Activated CD4-positive, alpha-beta T cell treated with anti-CD3 and anti-CD28 coated beads, Interleukin-2, amount 10 ng/mL, durations not matched to agents 24 days and 14 days (primary cell): ENCODE results near the gene PCSK2. TPM values are rescaled to one million over a fixed set of nuclear protein-coding genes. Genes with fewer than 3 reads are reported as not detected.

Experiments used
- DNase-seq: peaks from one replicate; pipeline ENCODE4 v3.0.0; 2022
- H3K27ac Mint-ChIP-seq: one replicate; pipeline ENCODE4 v1.8.0; 2022; ENCODE audit warnings: mild to moderate bottlenecking, mixed read lengths
- H3K27me3 Mint-ChIP-seq: one replicate; pipeline ENCODE4 v1.8.0; 2022; ENCODE audit warnings: mixed read lengths
- H3K36me3 Mint-ChIP-seq: one replicate; pipeline ENCODE4 v1.8.0; 2022; ENCODE audit warnings: low read depth, mild to moderate bottlenecking, mixed read lengths
- H3K4me1 Mint-ChIP-seq: one replicate; pipeline ENCODE4 v1.8.0; 2021; ENCODE audit warnings: mixed read lengths
- H3K4me3 Mint-ChIP-seq: one replicate; pipeline ENCODE4 v1.8.0; 2022; ENCODE audit warnings: mild to moderate bottlenecking, moderate library complexity, mixed read lengths
- H3K9me3 Mint-ChIP-seq: one replicate; pipeline ENCODE4 v1.8.0; 2021; ENCODE audit warnings: mixed read lengths
- intact Hi-C: fragments of 100-400 bp; cut with micrococcal nuclease; formaldehyde crosslinking; loops from one replicate; pipeline ENCODE4 v1.15.1; 2023
- total RNA-seq: library from RNA; stranded (reverse); gene quantifications from 2 replicates; pipeline ENCODE4 v1.2.3, GENCODE V29; 2022

The PCSK2 gene
- total RNA-seq, 1 donor from 2014 or later = not detected

DNA sequence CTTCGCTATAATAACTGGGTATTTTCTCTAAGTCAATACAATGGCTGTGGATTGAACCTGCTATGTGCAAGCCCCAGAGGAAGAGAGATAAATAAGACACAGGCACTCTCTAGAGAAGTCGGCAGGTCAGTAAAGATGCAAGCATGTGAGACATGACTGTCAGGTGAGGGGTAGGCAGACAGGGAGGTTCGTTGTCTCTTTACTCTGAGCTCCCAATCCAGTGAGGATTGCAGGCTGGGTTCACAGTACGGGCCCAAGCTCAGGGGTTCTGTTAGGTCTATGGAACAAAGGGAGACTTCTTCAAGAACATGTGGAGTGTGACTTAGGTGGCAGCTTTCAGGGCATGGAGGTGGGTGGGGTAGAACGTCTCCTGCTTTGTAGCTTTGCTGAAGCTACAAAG lies 147.2 kb downstream of the PCSK2 start:
- Mint-ChIP-seq H3K4me1 (no peaks in the 10 kb centered on the region), H3K4me3 (no peak overlapping the region), H3K9me3 (no peaks in the 10 kb centered on the region), H3K36me3 (no peaks in the 10 kb centered on the region), H3K27me3 (no peaks in the 10 kb centered on the region), H3K27ac (no peak overlapping the region)
- intact Hi-C loops = loop anchor here (10.0 kb wide), 1 partner anchor 59 kb away; no protein-coding TSS in a partner anchor
- DNase-seq = no peak

DNA sequence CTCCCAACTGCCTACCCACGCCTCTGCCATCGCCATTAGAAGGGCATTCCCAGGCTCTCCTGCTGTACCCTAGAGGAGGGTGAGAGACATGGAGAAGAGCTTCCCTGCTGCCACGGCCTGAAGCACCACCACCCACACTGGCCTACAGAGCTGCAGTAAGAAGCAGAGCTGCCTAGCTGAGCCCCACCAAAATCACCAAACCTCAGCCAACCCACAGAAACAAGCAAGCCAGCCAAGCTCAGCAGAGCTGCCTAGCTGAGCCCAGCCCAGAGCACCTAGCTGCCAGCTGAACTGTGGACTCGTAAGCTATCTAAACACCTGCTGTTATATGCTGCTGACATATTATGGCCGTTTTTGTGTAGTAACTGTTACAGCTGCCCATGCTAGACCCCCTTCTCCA lies 149.2 kb downstream of the PCSK2 start:
- intact Hi-C loops = loop anchor here (10.0 kb wide), 1 partner anchor 61 kb away; no protein-coding TSS in a partner anchor
- no peaks in the 10 kb centered on the region for H3K4me1 Mint-ChIP-seq
- no peak for DNase-seq
- no peaks in the 10 kb centered on the region for H3K27me3 Mint-ChIP-seq
- no peaks in the 10 kb centered on the region for H3K9me3 Mint-ChIP-seq
- no peaks in the 10 kb centered on the region for H3K36me3 Mint-ChIP-seq
- no peak overlapping the region for H3K4me3 Mint-ChIP-seq
- H3K27ac Mint-ChIP-seq = no peak overlapping the region

DNA sequence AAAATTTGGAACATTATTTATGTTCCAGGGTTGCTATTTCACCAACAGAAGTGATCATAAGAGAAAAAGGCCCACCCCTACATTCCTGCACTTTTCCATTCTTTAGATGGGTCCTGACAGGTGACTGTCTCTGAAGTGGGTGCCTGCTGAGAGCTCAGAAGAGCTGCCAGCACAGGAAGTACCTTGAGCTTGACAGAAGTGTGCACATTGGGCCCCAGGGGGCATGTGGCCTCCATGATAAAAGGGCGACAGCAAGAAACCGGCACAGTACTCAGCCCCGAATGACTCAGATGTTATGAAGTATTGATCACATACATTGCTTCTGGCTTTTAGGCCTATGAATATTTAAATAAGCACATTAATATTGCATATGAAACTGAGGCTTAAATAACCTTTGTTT lies 150.4 kb downstream of the PCSK2 start:
- Mint-ChIP-seq H3K4me3 (no peak overlapping the region), H3K36me3 (no peaks in the 10 kb centered on the region), H3K9me3 (no peaks in the 10 kb centered on the region), H3K27ac (no peak overlapping the region), H3K27me3 (no peaks in the 10 kb centered on the region), H3K4me1 (no peaks in the 10 kb centered on the region)
- intact Hi-C loops = loop anchor here (10.0 kb wide), 1 partner anchor 62 kb away; no protein-coding TSS in a partner anchor
- DNase-seq = no peak

DNA sequence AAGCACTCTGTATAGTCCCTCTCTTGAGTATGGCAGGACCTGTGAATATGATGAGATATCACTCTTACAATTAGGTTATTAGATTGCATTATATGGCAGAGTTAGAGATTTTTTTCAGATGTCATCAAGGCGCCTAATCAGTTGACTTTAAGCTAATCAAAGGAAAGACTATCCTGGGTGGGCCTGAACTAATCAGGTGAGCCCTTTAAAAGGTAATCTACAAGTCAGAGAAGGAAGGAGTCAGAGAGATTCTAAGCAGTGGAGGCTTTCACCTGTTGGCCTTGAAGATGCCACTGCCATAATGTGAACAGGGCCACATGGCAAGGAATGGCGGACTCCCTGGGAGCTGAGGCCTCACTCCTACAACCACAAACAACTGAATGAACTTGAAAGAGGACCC lies 152.8 kb downstream of the PCSK2 start:
- H3K4me3 Mint-ChIP-seq = no peak overlapping the region
- no peaks in the 10 kb centered on the region for H3K27me3 Mint-ChIP-seq

DNA sequence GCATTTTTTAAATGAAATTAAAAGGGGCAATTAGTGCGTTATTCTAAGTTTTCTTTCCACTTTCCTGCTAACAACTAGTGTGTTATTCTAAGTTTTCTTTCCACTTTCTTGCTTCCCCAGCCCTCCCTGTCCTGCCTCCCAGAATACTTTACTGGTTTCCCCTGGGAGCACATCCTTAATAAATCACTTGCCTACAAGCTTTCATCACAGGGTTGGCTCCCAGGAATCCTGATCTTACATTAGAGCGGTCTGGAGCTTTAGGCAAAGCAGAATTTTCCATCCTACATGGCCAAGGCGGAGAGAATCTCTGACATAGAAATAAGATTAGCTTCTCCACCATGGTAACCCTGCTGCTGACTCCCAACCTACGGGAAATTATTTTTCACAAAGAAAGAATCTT lies 154.0 kb downstream of the PCSK2 start:
- intact Hi-C loops = no loop called here
- no peak overlapping the region for H3K4me3 Mint-ChIP-seq
- no peak overlapping the region for H3K27ac Mint-ChIP-seq
- H3K4me1 Mint-ChIP-seq = no peaks in the 10 kb centered on the region
- DNase-seq = no peak
- H3K9me3 Mint-ChIP-seq = no peaks in the 10 kb centered on the region
- H3K27me3 Mint-ChIP-seq = peaks cover 6% of the 10 kb centered on the region
- no peaks in the 10 kb centered on the region for H3K36me3 Mint-ChIP-seq

More for the DNA sequence above, 152.8 kb downstream of the PCSK2 start:
- no peaks in the 10 kb centered on the region for H3K4me1 Mint-ChIP-seq
- H3K27ac Mint-ChIP-seq = no peak overlapping the region
- H3K9me3 Mint-ChIP-seq = no peaks in the 10 kb centered on the region
- H3K36me3 Mint-ChIP-seq = no peaks in the 10 kb centered on the region
- intact Hi-C loops = loop anchor here (10.0 kb wide), 1 partner anchor 65 kb away; no protein-coding TSS in a partner anchor
- no peak for DNase-seq

DNA sequence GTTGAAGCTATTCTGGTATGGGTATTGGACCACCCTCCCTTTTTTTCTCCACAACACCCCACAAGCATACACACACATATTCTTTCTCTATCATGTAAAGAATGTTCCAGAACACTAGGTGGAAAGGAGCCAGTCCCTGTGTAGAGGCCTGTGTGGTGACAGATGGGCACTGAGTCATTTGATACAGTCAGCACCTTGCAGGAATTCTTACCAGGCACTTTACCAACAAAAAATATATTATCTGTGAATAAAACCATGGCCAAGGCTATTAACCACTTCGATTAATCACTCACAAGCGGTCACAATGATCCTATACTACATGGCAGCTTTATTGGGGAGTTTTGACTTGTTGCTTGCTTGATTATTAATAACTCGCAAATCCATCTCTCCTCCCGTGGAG lies 154.9 kb downstream of the PCSK2 start:
- H3K4me1 Mint-ChIP-seq = no peaks in the 10 kb centered on the region
- H3K36me3 Mint-ChIP-seq = no peaks in the 10 kb centered on the region
- no peak for DNase-seq
- H3K27ac Mint-ChIP-seq = no peak overlapping the region
- H3K27me3 Mint-ChIP-seq = peaks cover 9% of the 10 kb centered on the region
- H3K4me3 Mint-ChIP-seq = no peak overlapping the region
- no peaks in the 10 kb centered on the region for H3K9me3 Mint-ChIP-seq
- intact Hi-C loops = no loop called here

DNA sequence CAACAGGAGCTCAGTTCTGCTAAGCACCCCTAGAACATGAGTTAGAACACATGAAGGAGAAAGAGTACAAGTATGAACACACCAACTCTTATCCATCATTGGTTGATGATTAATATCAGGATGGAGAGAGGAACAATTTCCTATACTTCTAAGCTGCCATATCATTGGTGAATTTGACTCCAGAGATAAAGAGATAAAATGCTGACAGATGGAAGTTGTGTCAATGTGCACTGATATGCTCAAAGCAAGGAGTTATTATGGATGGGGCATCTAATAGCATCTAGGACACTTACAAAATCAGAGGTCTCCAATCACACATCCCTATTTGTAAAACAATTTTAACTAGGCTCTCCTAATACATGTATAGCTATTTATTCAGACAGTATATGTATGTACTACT lies 159.0 kb downstream of the PCSK2 start:
- peaks cover 10% of the 10 kb centered on the region for H3K27me3 Mint-ChIP-seq
- no peak for DNase-seq
- no peaks in the 10 kb centered on the region for H3K4me1 Mint-ChIP-seq
- no peaks in the 10 kb centered on the region for H3K9me3 Mint-ChIP-seq
- intact Hi-C loops = no loop called here
- H3K36me3 Mint-ChIP-seq = no peaks in the 10 kb centered on the region
- no peak overlapping the region for H3K4me3 Mint-ChIP-seq
- H3K27ac Mint-ChIP-seq = no peak overlapping the region

DNA sequence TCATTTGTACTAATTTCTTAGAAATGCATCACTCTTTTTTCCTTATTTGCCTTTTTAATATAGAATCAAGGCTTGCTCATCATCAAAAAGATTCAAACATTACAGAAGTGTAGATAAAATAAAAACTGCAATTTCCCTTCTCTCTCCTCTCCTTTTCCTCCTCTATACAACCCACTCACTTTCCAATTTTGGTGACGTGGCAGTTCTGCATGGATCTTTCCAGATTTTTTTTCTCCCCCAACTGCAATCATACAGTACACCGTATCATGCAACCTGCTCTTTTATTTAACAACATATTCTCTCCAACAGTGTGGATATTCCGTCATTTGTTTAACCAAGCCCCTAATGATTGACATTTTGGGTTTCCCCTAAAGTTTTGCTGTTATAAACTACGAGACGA lies 163.8 kb downstream of the PCSK2 start:
- Mint-ChIP-seq H3K9me3 (no peaks in the 10 kb centered on the region), H3K36me3 (no peaks in the 10 kb centered on the region), H3K27ac (no peak overlapping the region), H3K4me3 (no peak overlapping the region), H3K4me1 (no peaks in the 10 kb centered on the region), H3K27me3 (peaks cover 8% of the 10 kb centered on the region)
- no peak for DNase-seq
- intact Hi-C loops = no loop called here

DNA sequence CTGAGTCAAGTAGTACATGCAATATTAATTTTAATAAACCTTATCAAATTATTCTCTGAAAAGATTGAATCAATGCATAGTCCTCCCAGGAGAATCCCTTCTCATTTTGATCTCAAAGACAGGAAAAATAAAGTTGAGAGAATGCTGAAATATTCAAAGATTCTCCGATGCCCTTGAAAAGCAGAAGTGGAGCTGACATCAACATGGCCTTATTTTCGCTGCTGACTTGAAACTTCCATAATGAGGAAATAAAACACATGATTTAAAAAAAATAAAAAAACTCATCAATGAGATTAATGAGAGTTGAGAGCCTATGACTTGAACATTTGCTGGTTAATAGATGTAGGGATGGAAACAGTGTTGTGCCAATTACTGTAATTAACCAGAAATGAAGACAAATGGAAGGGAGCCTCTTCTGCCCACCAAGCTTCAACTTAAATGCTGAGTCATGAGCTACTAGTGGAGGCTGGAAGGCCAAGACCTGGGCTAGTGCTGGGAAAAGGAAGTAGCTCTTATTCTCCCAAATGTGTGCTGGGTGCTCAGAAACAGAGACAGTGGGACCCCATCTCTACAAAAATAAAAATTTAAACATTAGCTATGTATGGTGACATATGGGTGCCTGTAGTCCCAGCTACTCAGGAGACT lies 164.4 kb downstream of the PCSK2 start:
- Mint-ChIP-seq H3K4me3 (no peak overlapping the region), H3K36me3 (no peaks in the 10 kb centered on the region), H3K4me1 (no peaks in the 10 kb centered on the region), H3K9me3 (no peaks in the 10 kb centered on the region), H3K27me3 (peaks cover 6% of the 10 kb centered on the region), H3K27ac (no peak overlapping the region)
- intact Hi-C loops = no loop called here
- DNase-seq = no peak

DNA sequence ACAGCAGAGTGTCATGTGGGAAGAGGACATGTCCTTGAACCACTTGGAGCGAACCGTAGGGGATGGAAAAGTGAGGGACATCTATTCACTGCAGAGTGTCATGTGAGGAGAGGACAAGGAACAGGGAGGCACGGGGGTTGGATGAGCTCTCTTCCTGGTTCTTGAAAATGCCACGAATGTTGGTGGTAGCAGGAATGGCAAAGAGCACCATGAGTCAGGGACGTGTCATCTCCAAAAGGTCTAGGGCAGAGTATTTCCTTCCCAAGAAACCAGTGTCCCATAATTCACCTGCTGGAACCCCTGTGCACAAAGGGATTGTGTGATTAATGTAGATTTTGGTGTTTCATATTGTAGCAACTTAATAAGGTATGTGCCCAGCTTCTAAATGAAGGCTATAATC lies 167.6 kb downstream of the PCSK2 start:
- Mint-ChIP-seq H3K9me3 (no peaks in the 10 kb centered on the region), H3K4me1 (no peaks in the 10 kb centered on the region), H3K27me3 (peaks cover 2% of the 10 kb centered on the region), H3K27ac (no peak overlapping the region), H3K36me3 (no peaks in the 10 kb centered on the region), H3K4me3 (no peak overlapping the region)
- intact Hi-C loops = no loop called here
- no peak for DNase-seq

DNA sequence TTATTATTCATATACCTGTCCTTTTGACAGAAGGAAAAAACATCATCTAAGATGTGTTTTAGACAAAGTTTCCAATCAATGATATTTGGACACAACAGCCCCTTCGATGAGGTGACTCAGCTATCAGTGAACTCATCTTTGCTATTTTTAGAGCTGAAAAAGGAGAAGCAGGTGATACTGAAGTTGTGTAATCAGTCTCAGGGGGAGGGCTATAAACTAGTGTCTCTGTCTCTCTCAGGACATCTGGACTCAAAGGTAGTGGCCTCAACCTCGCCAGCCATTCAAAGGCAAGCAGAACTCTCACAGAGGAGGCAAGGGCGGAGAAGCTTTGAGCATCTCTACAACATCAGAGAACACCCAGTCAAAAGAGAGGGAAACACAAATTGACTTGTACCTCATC lies 168.9 kb downstream of the PCSK2 start:
- Mint-ChIP-seq H3K4me3 (no peak overlapping the region), H3K27ac (no peak overlapping the region), H3K36me3 (no peaks in the 10 kb centered on the region), H3K27me3 (peaks cover 2% of the 10 kb centered on the region), H3K4me1 (no peaks in the 10 kb centered on the region), H3K9me3 (no peaks in the 10 kb centered on the region)
- DNase-seq = no peak
- intact Hi-C loops = no loop called here

DNA sequence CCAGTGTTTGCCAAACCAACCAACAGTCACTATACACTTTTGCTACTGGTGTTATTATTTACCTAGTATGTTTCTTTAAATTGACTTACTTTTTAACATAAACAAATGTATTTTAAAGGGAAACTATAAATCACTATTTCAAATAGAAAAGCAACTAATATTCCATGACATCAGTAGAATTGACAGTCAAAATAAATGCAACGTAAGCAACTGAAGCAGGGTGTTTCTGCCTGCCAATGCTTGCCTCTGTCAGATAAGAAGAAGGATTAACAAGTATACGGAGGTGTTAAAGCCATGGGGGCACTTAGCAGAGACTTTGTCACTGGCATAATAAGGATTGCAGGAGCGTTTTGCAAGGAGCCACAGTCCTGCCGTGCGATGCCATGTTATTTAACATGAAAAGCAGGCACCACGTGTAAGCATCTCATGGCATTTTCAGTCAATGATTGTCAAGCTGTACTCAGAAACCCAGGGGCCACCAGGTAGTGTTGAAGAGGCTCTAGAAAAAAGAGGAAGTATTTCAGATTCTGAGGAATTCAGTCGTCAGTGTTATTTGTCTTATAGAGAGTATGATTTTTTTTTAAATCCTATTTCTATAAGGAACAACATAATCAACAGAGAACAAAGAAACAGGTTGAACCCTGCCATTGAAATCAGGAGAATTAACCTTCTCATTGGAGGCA lies 172.6 kb downstream of the PCSK2 start:
- no peaks in the 10 kb centered on the region for H3K27me3 Mint-ChIP-seq
- H3K4me3 Mint-ChIP-seq = no peak overlapping the region
- no peaks in the 10 kb centered on the region for H3K4me1 Mint-ChIP-seq
- H3K27ac Mint-ChIP-seq = no peak overlapping the region
- H3K9me3 Mint-ChIP-seq = no peaks in the 10 kb centered on the region
- no peak for DNase-seq
- H3K36me3 Mint-ChIP-seq = no peaks in the 10 kb centered on the region
- intact Hi-C loops = no loop called here

DNA sequence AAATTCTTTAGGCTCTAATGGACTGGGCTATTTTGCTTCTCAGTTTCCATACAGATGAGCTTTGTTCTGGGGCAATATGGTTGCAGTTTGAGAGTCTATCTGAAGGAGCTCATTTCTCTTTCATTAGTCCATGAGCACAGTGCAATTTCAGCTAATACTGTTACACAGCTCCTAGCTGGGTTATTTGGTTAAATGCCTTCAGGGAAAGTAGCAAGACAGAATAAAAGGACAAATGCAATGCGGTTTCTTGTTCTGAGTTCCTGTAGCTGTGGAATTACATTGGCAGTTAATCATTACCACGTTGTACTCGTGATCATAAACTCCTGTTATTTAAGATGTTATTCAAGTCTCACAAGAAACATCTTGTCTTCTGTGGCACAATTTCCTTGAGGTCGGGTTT lies 176.6 kb downstream of the PCSK2 start:
- no peak overlapping the region for H3K4me3 Mint-ChIP-seq
- no peak overlapping the region for H3K27ac Mint-ChIP-seq
- no peaks in the 10 kb centered on the region for H3K27me3 Mint-ChIP-seq
- DNase-seq = no peak
- H3K9me3 Mint-ChIP-seq = no peaks in the 10 kb centered on the region
- intact Hi-C loops = no loop called here
- H3K4me1 Mint-ChIP-seq = no peaks in the 10 kb centered on the region
- H3K36me3 Mint-ChIP-seq = no peaks in the 10 kb centered on the region

DNA sequence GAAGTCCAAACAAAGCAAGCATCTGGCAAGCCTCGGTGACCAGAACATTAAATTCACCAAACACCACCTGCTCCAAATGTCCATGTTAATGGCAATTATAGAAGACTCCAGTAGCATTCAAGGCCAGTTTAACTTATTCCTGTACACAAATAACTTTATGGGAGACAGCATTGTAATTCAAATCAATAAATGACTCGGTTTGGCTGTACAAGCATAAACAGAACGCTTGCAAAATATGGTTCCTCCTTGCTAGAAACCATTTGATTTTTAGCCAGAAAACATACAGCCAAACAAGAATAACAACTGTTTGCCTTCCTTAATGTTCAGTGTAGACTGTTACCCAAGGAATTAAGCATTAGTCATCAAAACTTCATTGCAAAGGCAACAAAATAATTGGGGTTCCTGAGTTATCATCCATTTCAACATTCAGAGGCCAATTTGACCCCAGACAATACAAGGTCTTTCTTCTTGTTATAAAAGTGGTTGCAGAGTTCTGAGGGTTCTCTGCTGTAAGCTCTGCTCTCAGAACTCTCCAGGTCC lies 179.3 kb downstream of the PCSK2 start:
- Mint-ChIP-seq H3K4me3 (no peak overlapping the region), H3K36me3 (no peaks in the 10 kb centered on the region), H3K27ac (no peak overlapping the region), H3K27me3 (peaks cover 4% of the 10 kb centered on the region), H3K4me1 (no peaks in the 10 kb centered on the region), H3K9me3 (no peaks in the 10 kb centered on the region)
- no peak for DNase-seq
- intact Hi-C loops = no loop called here
